ENCODE data around the gene PFN3. TPM values are rescaled to one million over a fixed set of nuclear protein-coding genes. Genes with fewer than 3 reads are reported as not detected.

Gene PFN3
- total and polyA plus RNA-seq, 2 of the 13 experiments (the other 11 are each of a cell fraction or from before 2014, with no cell fraction given): not detected

DNA sequence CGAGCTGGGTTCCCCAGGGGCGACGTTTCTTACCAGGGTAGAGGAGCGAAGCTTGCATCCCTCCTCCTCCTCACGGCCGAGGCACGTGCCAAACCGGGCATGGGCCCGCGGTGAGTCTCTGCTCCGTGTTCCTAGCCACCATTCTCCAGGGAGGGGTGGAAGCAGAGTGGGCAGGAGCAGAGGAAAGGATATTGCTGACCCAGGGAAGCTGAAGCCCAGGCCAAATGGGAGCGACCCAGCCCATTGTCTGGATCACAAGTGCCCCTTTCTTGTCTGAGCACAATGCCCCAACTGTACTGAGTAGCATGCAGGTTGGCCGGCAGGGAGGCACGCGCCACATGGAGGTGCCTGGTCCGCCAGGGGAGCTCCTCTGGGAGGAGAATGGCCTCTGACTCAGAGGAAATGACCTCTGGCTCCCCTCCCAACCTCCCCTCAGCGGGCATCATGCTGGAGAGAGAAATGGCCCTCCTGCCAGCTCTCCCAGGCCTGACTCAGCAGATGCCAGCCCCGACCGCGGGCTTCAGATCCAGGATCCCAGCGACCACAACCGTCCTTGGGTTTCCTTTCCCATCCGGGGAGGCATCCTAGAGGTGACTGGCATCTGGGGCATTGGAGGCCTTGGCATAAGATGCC, 47.3 kb upstream of the PFN3 start (continued):
- TF ChIP-seq MIER3 (CRISPR knock-in tag; IDR thresholded peaks at IDR 0.05; ENCODE audit: borderline replicate concordance): peak; percentile 53; the same call in 1 of the 2 replicates
- no peak for TF ChIP-seq EED (CRISPR knock-in tag; IDR thresholded peaks at IDR 0.05)
- no peak for TF ChIP-seq ZNF660 (CRISPR knock-in tag; IDR thresholded peaks at IDR 0.05; ENCODE audit: borderline replicate concordance, low read depth)
- no peak for TF ChIP-seq ZNF572 (CRISPR knock-in tag; IDR thresholded peaks at IDR 0.05)
- TF ChIP-seq, protein P1, sequence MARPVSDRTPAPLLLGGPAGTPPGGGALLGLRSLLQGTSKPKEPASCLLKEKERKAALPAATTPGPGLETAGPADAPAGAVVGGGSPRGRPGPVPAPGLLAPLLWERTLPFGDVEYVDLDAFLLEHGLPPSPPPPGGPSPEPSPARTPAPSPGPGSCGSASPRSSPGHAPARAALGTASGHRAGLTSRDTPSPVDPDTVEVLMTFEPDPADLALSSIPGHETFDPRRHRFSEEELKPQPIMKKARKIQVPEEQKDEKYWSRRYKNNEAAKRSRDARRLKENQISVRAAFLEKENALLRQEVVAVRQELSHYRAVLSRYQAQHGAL (CRISPR knock-in tag; IDR thresholded peaks at IDR 0.05; ENCODE audit: not compliant biosample characterization): no peak
- no peak for TF ChIP-seq ZBTB3 (CRISPR knock-in tag; IDR thresholded peaks at IDR 0.05; ENCODE audit: borderline replicate concordance, low read depth)
- no peak for TF ChIP-seq STAG1 (CRISPR knock-in tag; IDR thresholded peaks at IDR 0.05)
- peak; percentile 59; the same call in 1 of the 2 replicates for TF ChIP-seq ATF7-NPFF (CRISPR knock-in tag; IDR thresholded peaks at IDR 0.05; ENCODE audit: low read depth)
- TF ChIP-seq KAT8 (CRISPR knock-in tag; IDR thresholded peaks at IDR 0.05): peak; percentile 31; the same call in 1 of the 2 replicates
- no peak for TF ChIP-seq GPN1 (CRISPR knock-in tag; IDR thresholded peaks at IDR 0.05; ENCODE audit: borderline replicate concordance)
- TF ChIP-seq SIX4 (CRISPR knock-in tag; IDR thresholded peaks at IDR 0.05): no peak
- no peak for TF ChIP-seq ARNT (IDR thresholded peaks at IDR 0.05)
- no peak for TF ChIP-seq PRPF4 (IDR thresholded peaks at IDR 0.05; ENCODE audit: low read depth, low read length, poor library complexity, severe bottlenecking)
- no peak for TF ChIP-seq ZSCAN30 (CRISPR knock-in tag; IDR thresholded peaks at IDR 0.05)
- TF ChIP-seq THYN1 (CRISPR knock-in tag; IDR thresholded peaks at IDR 0.05; ENCODE audit: borderline replicate concordance, low read depth): no peak
- TF ChIP-seq KDM6A (CRISPR knock-in tag; IDR thresholded peaks at IDR 0.05; ENCODE audit: low read depth): no peak
- no peak for TF ChIP-seq ZNF704 (CRISPR knock-in tag; IDR thresholded peaks at IDR 0.05; ENCODE audit: borderline replicate concordance)
- peak; percentile 89 for TF ChIP-seq DMAP1 (CRISPR knock-in tag; IDR thresholded peaks at IDR 0.05)
- TF ChIP-seq ZNF615 (CRISPR knock-in tag; IDR thresholded peaks at IDR 0.05; ENCODE audit: borderline replicate concordance): no peak
- no peak for TF ChIP-seq ZNF670 (CRISPR knock-in tag; IDR thresholded peaks at IDR 0.05; ENCODE audit: borderline replicate concordance)
- no peak; the same call in 1 of the 2 replicates for TF ChIP-seq ZMAT3 (CRISPR knock-in tag; conservative IDR thresholded peaks at IDR 0.05)
- TF ChIP-seq CBX2 (IDR thresholded peaks at IDR 0.05; ENCODE audit: low read depth, low read length): no peak
- no peak for TF ChIP-seq CBX2 (CRISPR knock-in tag; IDR thresholded peaks at IDR 0.05; ENCODE audit: low read depth)
- no peak for TF ChIP-seq EEA1 (CRISPR knock-in tag; IDR thresholded peaks at IDR 0.05; ENCODE audit: borderline replicate concordance)
- no peak for TF ChIP-seq ZFP62 (CRISPR knock-in tag; IDR thresholded peaks at IDR 0.05)
- no peak for TF ChIP-seq BORCS8-MEF2B (CRISPR knock-in tag; IDR thresholded peaks at IDR 0.05)
- TF ChIP-seq ZNF749 (CRISPR knock-in tag; IDR thresholded peaks at IDR 0.05; ENCODE audit: borderline replicate concordance): no peak
- TF ChIP-seq, protein P2, sequence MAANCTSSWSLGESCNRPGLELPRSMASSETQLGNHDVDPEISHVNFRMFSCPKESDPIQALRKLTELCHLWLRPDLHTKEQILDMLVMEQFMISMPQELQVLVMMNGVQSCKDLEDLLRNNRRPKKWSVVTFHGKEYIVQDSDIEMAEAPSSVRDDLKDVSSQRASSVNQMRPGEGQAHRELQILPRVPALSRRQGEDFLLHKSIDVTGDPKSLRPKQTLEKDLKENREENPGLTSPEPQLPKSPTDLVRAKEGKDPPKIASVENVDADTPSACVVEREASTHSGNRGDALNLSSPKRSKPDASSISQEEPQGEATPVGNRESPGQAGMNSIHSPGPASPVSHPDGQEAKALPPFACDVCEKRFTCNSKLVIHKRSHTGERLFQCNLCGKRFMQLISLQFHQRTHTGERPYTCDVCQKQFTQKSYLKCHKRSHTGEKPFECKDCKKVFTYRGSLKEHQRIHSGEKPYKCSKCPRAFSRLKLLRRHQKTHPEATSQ (CRISPR knock-in tag; IDR thresholded peaks at IDR 0.05; ENCODE audit: borderline replicate concordance): no peak
- peak; percentile 81 for TF ChIP-seq SOX13 (IDR thresholded peaks at IDR 0.05)
- peak in 1 of 2 experiments; percentile 92; a peak in 2 of 4 replicates for TF ChIP-seq SOX13 (CRISPR knock-in tag; conservative IDR thresholded peaks at IDR 0.05 in 1 of 2, IDR thresholded peaks at IDR 0.05 in 1 of 2)

Measured in HepG2 (cell line).